ENCODE measurements around the gene MEIS2.

- no peak for TF ChIP-seq POLR2A (IDR thresholded peaks at IDR 0.05)
- TF ChIP-seq CTCF (IDR thresholded peaks at IDR 0.05): no peak
- no peak for TF ChIP-seq POLR2AphosphoS5 (IDR thresholded peaks at IDR 0.05)
- TF ChIP-seq EP300 (IDR thresholded peaks at IDR 0.05): no peak
Observed at GRCh38 chr15:36844534-36844998, 255.8 kb downstream of the MEIS2 start.

Data from stomach (tissue), 4 donors.